ENCODE data around the gene EFCAB8. TPM values are rescaled to one million over a fixed set of nuclear protein-coding genes. Genes with fewer than 3 reads are reported as not detected.

Gene EFCAB8
- total RNA-seq, 6 experiments from 2014 or later: 0.17 to 0.22 (median 0.20) TPM; not detected in 2

DNA sequence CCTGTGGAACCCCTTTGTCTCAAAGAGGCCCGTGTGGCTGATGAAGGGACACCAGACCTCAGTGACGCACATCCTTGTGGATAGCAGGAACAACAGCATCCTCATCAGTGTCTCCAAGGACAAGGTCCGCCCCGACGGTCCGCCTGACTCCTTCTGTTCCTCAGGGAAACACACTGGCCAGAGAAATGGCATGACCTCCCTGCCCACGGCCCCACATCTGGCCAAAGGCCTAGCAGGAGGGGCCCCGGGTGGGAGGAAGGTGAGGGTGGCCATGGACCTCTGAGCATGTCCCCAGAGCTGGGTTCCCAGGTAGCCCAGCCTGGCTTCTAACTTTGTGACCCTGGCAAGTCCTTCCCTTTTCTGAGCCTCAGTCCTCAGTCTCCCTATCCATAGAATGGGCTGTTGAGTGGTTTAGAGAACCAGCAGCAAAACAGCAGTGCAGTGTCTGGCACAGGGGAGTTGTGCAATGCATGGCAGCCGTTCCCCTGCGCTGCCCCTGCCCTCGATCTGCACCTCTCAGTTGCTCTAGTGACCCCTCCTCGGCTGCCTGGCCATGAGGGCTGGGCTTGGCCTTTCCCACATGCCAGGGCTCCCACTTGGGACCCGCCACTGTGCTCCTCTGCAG lies 48.3 kb downstream of the EFCAB8 start:
- no peak for TF ChIP-seq POLR2A (IDR thresholded peaks at IDR 0.05)
- TF ChIP-seq, protein P1, sequence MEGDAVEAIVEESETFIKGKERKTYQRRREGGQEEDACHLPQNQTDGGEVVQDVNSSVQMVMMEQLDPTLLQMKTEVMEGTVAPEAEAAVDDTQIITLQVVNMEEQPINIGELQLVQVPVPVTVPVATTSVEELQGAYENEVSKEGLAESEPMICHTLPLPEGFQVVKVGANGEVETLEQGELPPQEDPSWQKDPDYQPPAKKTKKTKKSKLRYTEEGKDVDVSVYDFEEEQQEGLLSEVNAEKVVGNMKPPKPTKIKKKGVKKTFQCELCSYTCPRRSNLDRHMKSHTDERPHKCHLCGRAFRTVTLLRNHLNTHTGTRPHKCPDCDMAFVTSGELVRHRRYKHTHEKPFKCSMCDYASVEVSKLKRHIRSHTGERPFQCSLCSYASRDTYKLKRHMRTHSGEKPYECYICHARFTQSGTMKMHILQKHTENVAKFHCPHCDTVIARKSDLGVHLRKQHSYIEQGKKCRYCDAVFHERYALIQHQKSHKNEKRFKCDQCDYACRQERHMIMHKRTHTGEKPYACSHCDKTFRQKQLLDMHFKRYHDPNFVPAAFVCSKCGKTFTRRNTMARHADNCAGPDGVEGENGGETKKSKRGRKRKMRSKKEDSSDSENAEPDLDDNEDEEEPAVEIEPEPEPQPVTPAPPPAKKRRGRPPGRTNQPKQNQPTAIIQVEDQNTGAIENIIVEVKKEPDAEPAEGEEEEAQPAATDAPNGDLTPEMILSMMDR (IDR thresholded peaks at IDR 0.05): no peak
- Histone ChIP-seq H3K27me3 (no peaks in the 10 kb centered on the region), H3K36me3 (no peaks in the 10 kb centered on the region), H3K4me1 (no peaks in the 10 kb centered on the region), H3K4me3 (no peak overlapping the region), H3K27ac (no peak overlapping the region), H3K9me3 (no peaks in the 10 kb centered on the region)
- intact Hi-C loops (cut with DNase I): loop anchor here in 1 of 2 donors (10.0 kb wide), 1 partner anchor 308 kb away; the partner anchor contains the start of gene BPIFA3
- ATAC-seq (no peak), DNase-seq (no peak)
- WGBS (ENCODE audit: insufficient coverage, low coverage, low lambda C conversion rate, missing lambda C conversion rate): no CpG with 5 or more reads among the region's 13 CpGs

DNA sequence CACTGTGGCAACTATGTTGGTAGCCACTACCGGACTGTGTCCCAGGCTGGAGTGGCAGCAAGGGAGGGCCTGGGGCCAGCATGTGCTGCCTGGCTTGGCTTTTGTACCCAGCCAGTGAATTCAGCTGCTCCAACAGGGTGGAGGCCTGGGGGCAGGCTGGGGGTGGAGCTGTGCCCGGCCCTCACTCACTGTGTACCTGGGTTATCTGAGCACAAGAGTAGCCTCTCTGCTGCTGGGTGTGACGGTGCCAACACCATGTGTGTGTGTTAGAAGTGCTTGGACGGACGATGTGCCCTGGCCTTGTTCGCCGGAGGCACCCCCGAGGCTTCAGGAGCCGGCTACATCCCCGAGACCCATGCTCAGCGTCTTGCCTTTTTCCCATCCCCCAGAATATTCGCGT lies 49.2 kb downstream of the EFCAB8 start:
- ATAC-seq (no peak), DNase-seq (no peak)
- no peaks in the 10 kb centered on the region for H3K36me3 ChIP-seq
- H3K9me3 ChIP-seq: no peaks in the 10 kb centered on the region
- no peak overlapping the region for H3K4me3 ChIP-seq
- H3K27ac ChIP-seq: no peak overlapping the region
- H3K4me1 ChIP-seq: no peaks in the 10 kb centered on the region
- no peaks in the 10 kb centered on the region for H3K27me3 ChIP-seq
- WGBS (ENCODE audit: insufficient coverage, low coverage, low lambda C conversion rate, missing lambda C conversion rate): 33% methylated on average over 1 of the region's 13 CpGs
- TF ChIP-seq, protein P1 (IDR thresholded peaks at IDR 0.05): no peak
- TF ChIP-seq POLR2A (IDR thresholded peaks at IDR 0.05): no peak
- intact Hi-C loops (cut with DNase I): loop anchor here in 1 of 2 donors (10.0 kb wide), 1 partner anchor 307 kb away; the partner anchor contains the start of gene BPIFA3

DNA sequence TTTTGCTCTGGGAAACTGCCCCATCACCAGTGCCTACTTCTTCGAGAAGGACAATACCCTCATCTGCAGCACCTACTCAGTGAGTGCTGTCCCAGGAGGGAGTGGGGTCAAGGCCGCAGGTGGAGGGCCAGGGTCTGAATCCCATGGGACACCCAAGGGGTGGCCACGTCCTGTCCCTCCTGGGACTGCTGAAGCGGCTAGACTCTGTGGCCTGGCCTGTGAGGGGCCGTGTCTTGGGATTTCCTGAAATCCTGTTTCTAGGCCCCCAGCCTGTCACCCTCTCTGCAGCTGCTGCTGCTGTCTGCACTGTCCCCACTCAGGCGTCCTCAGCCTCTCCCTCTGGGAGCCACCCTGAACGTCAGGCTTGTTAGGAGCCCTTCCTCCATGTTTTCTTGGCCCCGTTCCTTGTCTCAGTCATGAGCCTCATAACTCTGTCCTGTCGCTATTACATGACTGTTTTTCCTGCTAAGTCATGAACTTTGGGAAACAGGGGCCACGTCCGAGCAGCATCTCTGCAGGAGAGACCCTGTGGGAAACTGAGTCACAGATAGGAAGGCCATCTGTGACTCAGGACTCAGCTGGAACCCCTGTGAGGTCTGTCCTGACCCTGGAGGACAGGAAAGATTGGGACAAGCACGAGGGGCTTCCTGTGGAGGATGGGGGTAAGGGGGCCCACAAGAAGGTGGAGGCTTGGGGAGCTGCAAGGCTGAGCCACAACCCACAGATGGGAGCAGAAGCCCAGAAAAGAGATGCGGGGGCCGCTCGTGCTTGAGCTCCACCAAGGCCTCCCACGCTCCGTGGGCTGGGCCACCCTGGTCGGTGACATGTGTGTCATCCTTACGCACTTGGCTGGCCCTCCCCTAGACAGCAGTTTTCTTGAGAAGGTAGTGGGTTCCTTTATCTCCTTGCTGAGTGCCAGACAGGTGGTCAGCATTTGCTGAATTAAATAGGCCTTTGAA lies 49.9 kb downstream of the EFCAB8 start:
- ATAC-seq (no peak), DNase-seq (no peak)
- Histone ChIP-seq H3K9me3 (no peaks in the 10 kb centered on the region), H3K4me1 (no peaks in the 10 kb centered on the region), H3K27me3 (no peaks in the 10 kb centered on the region), H3K4me3 (no peak overlapping the region), H3K36me3 (no peaks in the 10 kb centered on the region), H3K27ac (no peak overlapping the region)
- 59% methylated on average over 5 of the region's 19 CpGs for WGBS (ENCODE audit: insufficient coverage, low coverage, low lambda C conversion rate, missing lambda C conversion rate)
- intact Hi-C loops (cut with DNase I): loop anchor here in 1 of 2 donors (10.0 kb wide), 1 partner anchor 306 kb away; the partner anchor contains the start of gene BPIFA3
- no peak for TF ChIP-seq POLR2A (IDR thresholded peaks at IDR 0.05)
- TF ChIP-seq, protein P1 (IDR thresholded peaks at IDR 0.05): no peak

DNA sequence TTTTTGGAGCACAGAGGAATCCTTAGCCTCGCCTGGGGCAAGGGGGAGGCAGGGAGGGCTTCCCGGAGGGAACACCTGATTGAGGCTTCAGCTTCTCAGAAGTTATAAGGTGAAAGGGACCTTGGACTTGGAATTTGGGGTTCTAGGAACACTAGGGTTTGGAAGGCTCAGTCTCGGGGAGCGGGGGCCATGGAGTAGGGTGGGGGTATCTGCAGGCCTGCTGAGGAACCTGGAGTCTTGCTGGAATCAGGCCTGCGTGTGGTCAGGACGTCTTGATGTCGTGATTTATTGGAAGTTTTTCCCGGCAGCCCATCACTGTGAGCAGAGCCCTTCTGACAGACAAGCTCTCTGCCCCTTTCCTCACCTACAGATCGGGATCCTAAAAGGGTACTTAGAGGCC lies 50.7 kb downstream of the EFCAB8 start:
- no peak for TF ChIP-seq POLR2A (IDR thresholded peaks at IDR 0.05)
- TF ChIP-seq, protein P1 (IDR thresholded peaks at IDR 0.05): no peak
- no peak for ATAC-seq
- H3K4me1 ChIP-seq: no peaks in the 10 kb centered on the region
- H3K4me3 ChIP-seq: no peak overlapping the region
- intact Hi-C loops (cut with DNase I): loop anchor here in 1 of 2 donors (10.0 kb wide), 1 partner anchor 305 kb away; the partner anchor contains the start of gene BPIFA3
- H3K9me3 ChIP-seq: no peaks in the 10 kb centered on the region
- no peak for DNase-seq
- H3K36me3 ChIP-seq: no peaks in the 10 kb centered on the region
- H3K27ac ChIP-seq: no peak overlapping the region
- H3K27me3 ChIP-seq: no peaks in the 10 kb centered on the region
- 78% methylated on average over 7 of the region's 9 CpGs for WGBS (ENCODE audit: insufficient coverage, low coverage, low lambda C conversion rate, missing lambda C conversion rate)
